Stimulated activated CD4-positive, alpha-beta T cell treated with anti-CD3 and anti-CD28 coated beads, Interleukin-4, amount 100 ng/mL, for 48 hours (primary cell): ENCODE results near the gene KCNMA1.

ENCODE experiments used
- DNase-seq, 2 donors: peaks; one replicate each; pipeline ENCODE4 v3.0.0-alpha.2; 2020; ENCODE audit warnings: low read depth in 2 of 2

Gene KCNMA1

GRCh38 chr10:77490534-77491314, 146.9 kb downstream of the KCNMA1 start:
- DNase-seq: no peak

- no peak for DNase-seq
These were observed 151.1 kb downstream of the KCNMA1 start for GRCh38 chr10:77486517-77486916.

- DNase-seq: no peak
These were observed 151.8 kb downstream of the KCNMA1 start for GRCh38 chr10:77485847-77486246.

- DNase-seq: no peak
These were observed 155.5 kb downstream of the KCNMA1 start for GRCh38 chr10:77482072-77482471.

- DNase-seq: no peak
These were observed 158.0 kb downstream of the KCNMA1 start for GRCh38 chr10:77479586-77479985.

GRCh38 chr10:77478962-77479359, 158.6 kb downstream of the KCNMA1 start:
- DNase-seq: no peak

- DNase-seq: no peak
These were observed 159.2 kb downstream of the KCNMA1 start for GRCh38 chr10:77478247-77478961.

- DNase-seq: no peak
These were observed 162.1 kb downstream of the KCNMA1 start for GRCh38 chr10:77475522-77475921.

- DNase-seq: no peak
These were observed 162.7 kb downstream of the KCNMA1 start for GRCh38 chr10:77474939-77475338.

GRCh38 chr10:77474386-77474785, 163.2 kb downstream of the KCNMA1 start:
- DNase-seq: no peak

- no peak for DNase-seq
These were observed 165.5 kb downstream of the KCNMA1 start for GRCh38 chr10:77472146-77472545.

- DNase-seq: no peak
These were observed 166.5 kb downstream of the KCNMA1 start for GRCh38 chr10:77471069-77471536.

GRCh38 chr10:77467422-77467963, 170.1 kb downstream of the KCNMA1 start:
- no peak for DNase-seq

GRCh38 chr10:77463967-77464745, 173.5 kb downstream of the KCNMA1 start:
- no peak for DNase-seq

GRCh38 chr10:77463499-77463898, 174.1 kb downstream of the KCNMA1 start:
- DNase-seq: no peak

GRCh38 chr10:77461636-77462296, 175.8 kb downstream of the KCNMA1 start:
- no peak for DNase-seq

- no peak for DNase-seq
These were observed 177.7 kb downstream of the KCNMA1 start for GRCh38 chr10:77459905-77460304.

- DNase-seq: no peak
These were observed 178.5 kb downstream of the KCNMA1 start for GRCh38 chr10:77458986-77459590.

- DNase-seq: no peak
These were observed 179.9 kb downstream of the KCNMA1 start for GRCh38 chr10:77457721-77458120.

- no peak for DNase-seq
These were observed 180.3 kb downstream of the KCNMA1 start for GRCh38 chr10:77457266-77457665.

- no peak for DNase-seq
These were observed 181.2 kb downstream of the KCNMA1 start for GRCh38 chr10:77456414-77456813.
